ENCODE measurements around the gene CYB561D1.
"Not testable (repeated sequence)": the region's sequence is repeated elsewhere in the genome, so short reads cannot be mapped to it uniquely, and the experiment has no call there.

Gene CYB561D1

GRCh38 chr1:109493805-109494539 lies at the start of gene CYB561D1:
Gene CYB561D1 (plus strand): TSS chr1:109494094. CDS start chr1:109494140, 46 bp downstream.
- no peaks in the 10 kb centered on the region for H3K9me3 ChIP-seq (replicated peaks in 1 of 11)
- H3K9ac ChIP-seq, result peak within 1 kb of the TSS; percentile 64 to 86 (median 78)
- peak within 1 kb of the TSS; percentile 69 to 94 (median 76) for H3K4me3 ChIP-seq
- peaks cover 53 to 79% (median 69%) of the 10 kb centered on the region in 10 experiments for H3K4me1 ChIP-seq
- H3K4me2 ChIP-seq, result peak within 1 kb of the TSS; percentile 68 to 98 (median 87)
- no peak for TF ChIP-seq Cebpa-rat (IDR thresholded peaks at IDR 0.05)
- H3K36me3 ChIP-seq, result peaks cover 29 to 77% (median 61%) of the 10 kb centered on the region in 11 experiments
- peak within 1 kb of the TSS in 10 of 11 experiments; percentile 43 to 81 (median 71); a peak in 21 of 22 replicates for H3K27ac ChIP-seq
- peaks cover 9 to 75% (median 43%) of the 10 kb centered on the region in 11 experiments; a peak in 18 of 22 replicates for H4K20me1 ChIP-seq
- no peaks in the 10 kb centered on the region for H3K27me3 ChIP-seq

- Histone ChIP-seq H3K9ac (no peak overlapping the region), H3K9me3 (replicated peaks in 1 of 11) (peaks cover 0 to 5% (median 0%) of the 10 kb centered on the region in 11 experiments; a peak in 1 of 22 replicates), H4K20me1 (no peaks in the 10 kb centered on the region), H3K4me2 (no peak overlapping the region), H3K4me3 (no peak overlapping the region), H3K4me1 (peaks cover 0 to 13% (median 0%) of the 10 kb centered on the region in 10 experiments; a peak in 6 of 20 replicates), H3K36me3 (no peaks in the 10 kb centered on the region), H3K27me3 (no peaks in the 10 kb centered on the region), H3K27ac (no peak overlapping the region)
- no peak for TF ChIP-seq Cebpa-rat (IDR thresholded peaks at IDR 0.05)
Observed at GRCh38 chr1:109444346-109444745, 49.5 kb upstream of the CYB561D1 start.

GRCh38 chr1:109445949-109446695 lies 47.8 kb upstream of the CYB561D1 start:
- H3K9me3 ChIP-seq (replicated peaks in 1 of 11); H3K4me2 ChIP-seq; H3K4me3 ChIP-seq; H3K9ac ChIP-seq; H4K20me1 ChIP-seq; H3K27me3 ChIP-seq; H3K36me3 ChIP-seq; H3K4me1 ChIP-seq; H3K27ac ChIP-seq: not testable (repeated sequence)

GRCh38 chr1:109447524-109447923 lies 46.4 kb upstream of the CYB561D1 start:
- Histone ChIP-seq H4K20me1 (no peaks in the 10 kb centered on the region), H3K27me3 (no peaks in the 10 kb centered on the region), H3K9me3 (replicated peaks in 1 of 11) (peaks cover 4 to 14% (median 9%) of the 10 kb centered on the region in 11 experiments; a peak in 21 of 22 replicates), H3K27ac (no peak overlapping the region), H3K4me3 (no peak overlapping the region), H3K4me1 (peaks cover 0 to 2% (median 0%) of the 10 kb centered on the region in 10 experiments; a peak in 2 of 20 replicates), H3K36me3 (no peaks in the 10 kb centered on the region), H3K9ac (no peak overlapping the region), H3K4me2 (no peak overlapping the region)
- TF ChIP-seq Cebpa-rat (IDR thresholded peaks at IDR 0.05), result no peak

- Histone ChIP-seq H4K20me1 (no peaks in the 10 kb centered on the region), H3K4me1 (no peaks in the 10 kb centered on the region), H3K27ac (no peak overlapping the region), H3K9me3 (replicated peaks in 1 of 11) (peaks cover 49 to 68% (median 61%) of the 10 kb centered on the region in 11 experiments), H3K36me3 (no peaks in the 10 kb centered on the region), H3K4me2 (no peak overlapping the region), H3K27me3 (no peaks in the 10 kb centered on the region), H3K4me3 (no peak overlapping the region), H3K9ac (no peak overlapping the region)
- TF ChIP-seq Cebpa-rat (IDR thresholded peaks at IDR 0.05), result no peak
Observed at GRCh38 chr1:109454497-109455133, 39.3 kb upstream of the CYB561D1 start.

GRCh38 chr1:109457819-109458218 lies 36.1 kb upstream of the CYB561D1 start:
- TF ChIP-seq Cebpa-rat (IDR thresholded peaks at IDR 0.05), result no peak
- H3K4me2 ChIP-seq, result no peak overlapping the region
- H3K27ac ChIP-seq, result no peak overlapping the region
- no peak overlapping the region for H3K4me3 ChIP-seq
- no peaks in the 10 kb centered on the region for H3K36me3 ChIP-seq
- H3K9me3 ChIP-seq (replicated peaks in 1 of 11), result peaks cover 40 to 61% (median 49%) of the 10 kb centered on the region in 11 experiments
- no peaks in the 10 kb centered on the region for H3K4me1 ChIP-seq
- H3K9ac ChIP-seq, result no peak overlapping the region
- H3K27me3 ChIP-seq, result no peaks in the 10 kb centered on the region
- no peaks in the 10 kb centered on the region for H4K20me1 ChIP-seq

- Histone ChIP-seq H3K27ac (no peak overlapping the region), H3K4me2 (peak overlapping the region; percentile 58 to 82 (median 69)), H3K9me3 (replicated peaks in 1 of 11) (peaks cover 4 to 23% (median 12%) of the 10 kb centered on the region in 11 experiments; a peak in 18 of 22 replicates), H3K27me3 (peaks cover 44 to 81% (median 69%) of the 10 kb centered on the region in 11 experiments), H3K4me3 (peak overlapping the region; percentile 44 to 66 (median 50); a peak in 18 of 20 replicates), H3K4me1 (peaks cover 4 to 9% (median 8%) of the 10 kb centered on the region in 10 experiments; a peak in 13 of 20 replicates), H3K9ac (0 out of 22 replicates have a peak overlapping the region, but pooled peaks of 1 of the 11 experiments have one; percentile 30), H4K20me1 (no peaks in the 10 kb centered on the region; a peak in 2 of 22 replicates), H3K36me3 (no peaks in the 10 kb centered on the region)
- TF ChIP-seq Cebpa-rat (IDR thresholded peaks at IDR 0.05), result no peak
Observed at GRCh38 chr1:109466125-109466451, 27.8 kb upstream of the CYB561D1 start.

- Histone ChIP-seq H3K4me2 (peak within 1 kb of the TSS; percentile 58 to 82 (median 69)), H3K4me1 (peaks cover 4 to 9% (median 8%) of the 10 kb centered on the region in 10 experiments; a peak in 13 of 20 replicates), H3K9ac (0 out of 22 replicates have a peak within 1 kb of the TSS, but pooled peaks of 1 of the 11 experiments have one; percentile 30), H3K36me3 (no peaks in the 10 kb centered on the region), H3K9me3 (replicated peaks in 1 of 11) (peaks cover 4 to 18% (median 11%) of the 10 kb centered on the region in 11 experiments; a peak in 18 of 22 replicates), H4K20me1 (no peaks in the 10 kb centered on the region; a peak in 2 of 22 replicates), H3K27ac (no peak within 1 kb of the TSS), H3K4me3 (peak within 1 kb of the TSS; percentile 44 to 66 (median 50)), H3K27me3 (peaks cover 44 to 81% (median 69%) of the 10 kb centered on the region in 11 experiments)
- TF ChIP-seq Cebpa-rat (IDR thresholded peaks at IDR 0.05), result no peak
Observed at GRCh38 chr1:109466452-109467300, 27.2 kb upstream of the CYB561D1 start, which contains the start of gene SYPL2. Gene SYPL2 (plus strand): TSS chr1:109466546. CDS start chr1:109466844, 298 bp downstream.

All from BLaER1 treated with 17β-estradiol and CSF1 and Interleukin-3, amounts not matched to agents 10 nM and 100 nM (cell line).